ENCODE measurements around the gene NAA10.

Gene NAA10

DNA sequence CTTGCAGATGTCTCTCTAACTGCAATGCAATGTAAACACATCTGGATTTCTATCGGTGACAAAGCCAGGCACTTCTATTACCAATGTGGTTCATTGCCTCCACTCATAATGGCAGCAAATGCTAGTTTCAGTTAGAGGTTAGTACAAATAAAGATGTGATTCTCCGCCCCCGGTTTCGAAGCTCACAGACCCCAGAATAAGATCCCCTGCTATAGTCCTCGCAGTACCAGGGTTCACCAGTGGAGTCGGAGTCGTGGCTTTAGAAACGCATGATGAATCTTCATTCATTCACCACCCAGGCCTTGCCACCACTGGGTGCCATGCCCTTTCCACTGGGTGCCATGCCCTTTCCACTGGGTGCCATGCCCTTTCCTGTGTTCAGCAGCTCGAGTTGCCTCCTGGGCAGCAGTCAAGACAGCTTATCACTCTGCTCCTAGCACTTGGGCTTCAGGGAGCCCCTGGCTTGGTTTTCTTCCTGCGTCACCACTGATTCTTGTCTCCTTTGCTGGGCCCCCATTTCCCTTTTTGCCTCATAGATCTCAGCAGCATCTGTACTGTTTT lies 3.5 kb upstream of the NAA10 start:
- Histone ChIP-seq H3K9ac (ENCODE audit: low read depth, low read length, poor library complexity) (no peak overlapping the region), H4K91ac (ENCODE audit: low read depth, low read length, poor library complexity) (no peak overlapping the region), H3K14ac (ENCODE audit: low read length) (no peak overlapping the region), H2BK15ac (ENCODE audit: low read length) (no peak overlapping the region), H3K27me3 (ENCODE audit: control insufficient read depth in 3 of 3, insufficient read depth in 3 of 3, low read depth in 1 of 3, low read length in 3 of 3) (peaks cover 0 to 9% (median 0%) of the 10 kb centered on the region in 3 experiments), H3K4ac (ENCODE audit: low read length) (no peak overlapping the region), H4K8ac (ENCODE audit: low read depth, low read length) (no peak overlapping the region), H3K9me3 (replicated peaks in 1 of 2; ENCODE audit: control insufficient read depth in 2 of 2, insufficient read depth in 1 of 2, low read depth in 1 of 2, low read length in 2 of 2) (no peaks in the 10 kb centered on the region), H3K27ac (replicated peaks; ENCODE audit: low read length) (no peak overlapping the region), H3K18ac (ENCODE audit: low read length) (no peak overlapping the region), H2BK5ac (ENCODE audit: low read length) (no peak overlapping the region), H3K36me3 (replicated peaks in 1 of 2; ENCODE audit: control insufficient read depth in 2 of 2, insufficient read depth in 2 of 2, low read length in 2 of 2) (no peaks in the 10 kb centered on the region), H2BK12ac (ENCODE audit: low read length) (no peak overlapping the region), H3K79me1 (ENCODE audit: low read depth, low read length) (peaks cover 6% of the 10 kb centered on the region), H3K23ac (ENCODE audit: low read depth, low read length, poor library complexity) (no peak overlapping the region), H2AK5ac (ENCODE audit: low read depth, low read length) (no peak overlapping the region), H3K4me2 (ENCODE audit: insufficient read depth, low read length, poor library complexity, severe bottlenecking) (no peak overlapping the region), H2AFZ (ENCODE audit: low read length) (no peak overlapping the region), H2BK120ac (ENCODE audit: low read depth, low read length) (no peak overlapping the region), H3K4me1 (ENCODE audit: control insufficient read depth in 2 of 2, insufficient read depth in 1 of 2, low read depth in 1 of 2, low read length in 2 of 2) (peaks cover 4 to 8% of the 10 kb centered on the region in 2 donors), H3K4me3 (ENCODE audit: low read length in 2 of 2) (no peak overlapping the region)
- no CpG with 5 or more reads among the region's 10 CpGs for WGBS, 2 donors (ENCODE audit: extremely low coverage in 2 of 2, insufficient read length in 2 of 2, insufficient replicate concordance in 1 of 2)
- no peak for DNase-seq (ENCODE audit: low spot score)

DNA sequence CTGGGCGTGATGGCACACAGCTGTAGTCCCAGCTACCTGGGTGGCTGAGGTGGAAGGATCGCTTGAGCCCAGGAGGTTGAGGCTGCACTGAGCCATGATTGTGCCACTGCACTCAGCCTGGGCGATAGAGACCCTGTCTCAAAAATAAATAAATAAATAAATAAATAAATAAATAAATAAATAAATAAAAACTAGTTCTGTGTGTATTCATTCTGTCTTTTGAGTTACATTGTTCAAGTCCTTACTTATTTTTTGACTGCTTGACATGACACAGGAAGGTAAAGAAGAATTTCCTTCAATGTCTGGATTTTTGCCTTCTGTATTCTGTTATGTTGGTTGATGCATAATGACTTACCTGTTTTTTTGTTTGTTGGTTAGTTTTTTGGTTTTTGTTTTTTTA lies 2.2 kb upstream of the NAA10 start:
- H3K23ac ChIP-seq (ENCODE audit: low read depth, low read length, poor library complexity) = no peak overlapping the region
- H2BK120ac ChIP-seq (ENCODE audit: low read depth, low read length) = no peak overlapping the region
- DNase-seq (ENCODE audit: low spot score) = no peak
- no peaks in the 10 kb centered on the region for H3K9me3 ChIP-seq (replicated peaks in 1 of 2; ENCODE audit: control insufficient read depth in 2 of 2, insufficient read depth in 1 of 2, low read depth in 1 of 2, low read length in 2 of 2)
- no peak overlapping the region for H2BK12ac ChIP-seq (ENCODE audit: low read length)
- peaks cover 6% of the 10 kb centered on the region for H3K79me1 ChIP-seq (ENCODE audit: low read depth, low read length)
- no peak overlapping the region for H3K4me3 ChIP-seq (ENCODE audit: low read length in 2 of 2)
- peaks cover 4 to 8% of the 10 kb centered on the region in 2 donors for H3K4me1 ChIP-seq (ENCODE audit: control insufficient read depth in 2 of 2, insufficient read depth in 1 of 2, low read depth in 1 of 2, low read length in 2 of 2)
- no peak overlapping the region for H3K9ac ChIP-seq (ENCODE audit: low read depth, low read length, poor library complexity)
- no peak overlapping the region for H3K4me2 ChIP-seq (ENCODE audit: insufficient read depth, low read length, poor library complexity, severe bottlenecking)
- no peak overlapping the region for H3K14ac ChIP-seq (ENCODE audit: low read length)
- H3K18ac ChIP-seq (ENCODE audit: low read length) = no peak overlapping the region
- H4K8ac ChIP-seq (ENCODE audit: low read depth, low read length) = no peak overlapping the region
- H3K27me3 ChIP-seq (ENCODE audit: control insufficient read depth in 3 of 3, insufficient read depth in 3 of 3, low read depth in 1 of 3, low read length in 3 of 3) = peaks cover 0 to 15% (median 0%) of the 10 kb centered on the region in 3 experiments
- no peak overlapping the region for H2BK15ac ChIP-seq (ENCODE audit: low read length)
- peaks cover 1 to 12% of the 10 kb centered on the region in 2 donors for H3K36me3 ChIP-seq (replicated peaks in 1 of 2; ENCODE audit: control insufficient read depth in 2 of 2, insufficient read depth in 2 of 2, low read length in 2 of 2)
- no peak overlapping the region for H3K4ac ChIP-seq (ENCODE audit: low read length)
- H2BK5ac ChIP-seq (ENCODE audit: low read length) = no peak overlapping the region
- WGBS, 2 donors (ENCODE audit: extremely low coverage in 2 of 2, insufficient read length in 2 of 2, insufficient replicate concordance in 1 of 2) = no CpG with 5 or more reads among the region's 3 CpGs
- no peak overlapping the region for H3K27ac ChIP-seq (replicated peaks; ENCODE audit: low read length)
- no peak overlapping the region for H2AFZ ChIP-seq (ENCODE audit: low read length)
- no peak overlapping the region for H4K91ac ChIP-seq (ENCODE audit: low read depth, low read length, poor library complexity)
- no peak overlapping the region for H2AK5ac ChIP-seq (ENCODE audit: low read depth, low read length)

DNA sequence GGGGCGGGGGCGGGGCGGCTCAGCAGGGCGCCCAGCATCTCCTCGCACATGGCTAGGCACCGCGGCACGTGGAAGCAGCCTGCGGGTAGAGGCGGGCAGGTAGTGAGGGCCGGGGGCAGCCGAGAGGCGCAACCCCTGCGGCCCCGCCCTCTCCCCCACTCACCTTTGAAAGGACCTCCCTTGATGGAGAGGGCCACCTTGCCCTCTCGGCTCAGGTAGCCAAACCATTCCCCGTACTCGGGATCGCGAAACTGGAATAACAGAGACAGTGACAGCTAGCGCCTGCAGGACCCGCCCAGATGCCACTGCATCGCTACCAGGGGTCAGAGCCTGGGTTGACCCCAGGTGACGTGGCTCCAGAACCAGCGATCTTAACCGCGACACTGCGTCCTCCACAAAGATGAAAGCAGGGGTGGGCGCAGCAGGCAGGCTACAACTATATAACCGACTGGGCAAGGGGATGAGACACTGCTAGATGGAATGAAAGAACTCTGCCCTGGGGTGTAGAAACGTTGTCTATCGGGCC lies 552 bp upstream of the NAA10 start:
- no peak overlapping the region for H2BK120ac ChIP-seq (ENCODE audit: low read depth, low read length)
- H2AK5ac ChIP-seq (ENCODE audit: low read depth, low read length) = no peak overlapping the region
- no peak overlapping the region for H3K4ac ChIP-seq (ENCODE audit: low read length)
- peak overlapping the region; percentile 70 for H3K9ac ChIP-seq (ENCODE audit: low read depth, low read length, poor library complexity)
- DNase-seq (ENCODE audit: low spot score) = no peak
- peaks cover 6% of the 10 kb centered on the region for H3K79me1 ChIP-seq (ENCODE audit: low read depth, low read length)
- H3K18ac ChIP-seq (ENCODE audit: low read length) = peak overlapping the region; percentile 71
- no peak overlapping the region for H2BK12ac ChIP-seq (ENCODE audit: low read length)
- H3K27me3 ChIP-seq (ENCODE audit: control insufficient read depth in 3 of 3, insufficient read depth in 3 of 3, low read depth in 1 of 3, low read length in 3 of 3) = peaks cover 0 to 29% (median 0%) of the 10 kb centered on the region in 3 experiments
- H3K4me3 ChIP-seq (ENCODE audit: low read length in 2 of 2) = peak overlapping the region; percentile 17 to 55
- H3K14ac ChIP-seq (ENCODE audit: low read length) = no peak overlapping the region
- H3K36me3 ChIP-seq (replicated peaks in 1 of 2; ENCODE audit: control insufficient read depth in 2 of 2, insufficient read depth in 2 of 2, low read length in 2 of 2) = peaks cover 10 to 29% of the 10 kb centered on the region in 2 donors
- no peak overlapping the region for H4K8ac ChIP-seq (ENCODE audit: low read depth, low read length)
- H3K4me1 ChIP-seq (ENCODE audit: control insufficient read depth in 2 of 2, insufficient read depth in 1 of 2, low read depth in 1 of 2, low read length in 2 of 2) = peaks cover 0 to 4% of the 10 kb centered on the region in 2 donors
- H3K9me3 ChIP-seq (replicated peaks in 1 of 2; ENCODE audit: control insufficient read depth in 2 of 2, insufficient read depth in 1 of 2, low read depth in 1 of 2, low read length in 2 of 2) = no peaks in the 10 kb centered on the region
- H3K27ac ChIP-seq (replicated peaks; ENCODE audit: low read length) = no peak overlapping the region
- no peak overlapping the region for H2AFZ ChIP-seq (ENCODE audit: low read length)
- no peak overlapping the region for H2BK5ac ChIP-seq (ENCODE audit: low read length)
- peak overlapping the region; percentile 25 for H3K4me2 ChIP-seq (ENCODE audit: insufficient read depth, low read length, poor library complexity, severe bottlenecking)
- H4K91ac ChIP-seq (ENCODE audit: low read depth, low read length, poor library complexity) = no peak overlapping the region
- no CpG with 5 or more reads among the region's 32 CpGs for WGBS, 2 donors (ENCODE audit: extremely low coverage in 2 of 2, insufficient read length in 2 of 2, insufficient replicate concordance in 1 of 2)
- H3K23ac ChIP-seq (ENCODE audit: low read depth, low read length, poor library complexity) = no peak overlapping the region
- H2BK15ac ChIP-seq (ENCODE audit: low read length) = no peak overlapping the region

DNA sequence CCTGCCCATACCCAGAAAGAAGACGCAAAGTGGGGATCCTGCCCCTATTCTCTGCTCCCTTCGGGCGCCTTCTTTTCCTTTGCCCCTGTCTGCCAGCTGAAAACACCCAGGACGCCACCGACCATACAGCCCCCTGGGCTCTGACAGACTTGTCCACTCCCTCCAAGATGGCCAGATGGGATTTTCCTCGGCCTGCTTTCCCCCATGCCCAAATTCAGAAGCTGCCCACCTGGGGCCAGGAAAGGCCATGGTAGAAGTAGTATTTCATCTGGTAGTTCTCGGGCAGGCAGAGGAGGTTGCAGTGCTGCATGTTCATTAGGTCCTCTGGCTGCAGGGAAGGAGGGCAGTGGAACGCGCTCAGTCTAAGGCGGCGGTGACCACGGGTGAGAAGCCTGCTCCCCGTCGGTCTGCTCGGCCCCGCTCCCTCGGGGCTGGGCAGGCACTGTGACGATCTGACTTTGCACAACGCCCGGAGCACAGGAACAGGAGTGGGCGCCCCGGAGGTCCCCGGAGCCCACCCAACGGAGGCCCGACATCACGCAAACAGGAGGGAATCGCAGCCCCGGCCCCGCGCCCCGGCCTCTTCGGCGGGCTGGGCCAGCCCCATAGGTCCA lies 582 bp downstream of the NAA10 start:
- H2AFZ ChIP-seq (ENCODE audit: low read length) = peak overlapping the region; percentile 56
- H3K18ac ChIP-seq (ENCODE audit: low read length) = peak overlapping the region; percentile 28
- no peak overlapping the region for H2AK5ac ChIP-seq (ENCODE audit: low read depth, low read length)
- no peak overlapping the region for H3K14ac ChIP-seq (ENCODE audit: low read length)
- peaks cover 0 to 26% (median 0%) of the 10 kb centered on the region in 3 experiments for H3K27me3 ChIP-seq (ENCODE audit: control insufficient read depth in 3 of 3, insufficient read depth in 3 of 3, low read depth in 1 of 3, low read length in 3 of 3)
- H3K9me3 ChIP-seq (replicated peaks in 1 of 2; ENCODE audit: control insufficient read depth in 2 of 2, insufficient read depth in 1 of 2, low read depth in 1 of 2, low read length in 2 of 2) = no peaks in the 10 kb centered on the region
- H2BK12ac ChIP-seq (ENCODE audit: low read length) = no peak overlapping the region
- no peak overlapping the region for H4K8ac ChIP-seq (ENCODE audit: low read depth, low read length)
- H3K36me3 ChIP-seq (replicated peaks in 1 of 2; ENCODE audit: control insufficient read depth in 2 of 2, insufficient read depth in 2 of 2, low read length in 2 of 2) = peaks cover 10 to 37% of the 10 kb centered on the region in 2 donors
- H3K9ac ChIP-seq (ENCODE audit: low read depth, low read length, poor library complexity) = peak overlapping the region; percentile 90
- H2BK5ac ChIP-seq (ENCODE audit: low read length) = peak overlapping the region; percentile 53
- no peak for DNase-seq (ENCODE audit: low spot score)
- H3K4me1 ChIP-seq (ENCODE audit: control insufficient read depth in 2 of 2, insufficient read depth in 1 of 2, low read depth in 1 of 2, low read length in 2 of 2) = peaks cover 0 to 4% of the 10 kb centered on the region in 2 donors
- H3K79me1 ChIP-seq (ENCODE audit: low read depth, low read length) = peaks cover 6% of the 10 kb centered on the region
- H3K23ac ChIP-seq (ENCODE audit: low read depth, low read length, poor library complexity) = peak overlapping the region; percentile 65
- H3K27ac ChIP-seq (replicated peaks; ENCODE audit: low read length) = no peak overlapping the region
- peak overlapping the region; percentile 75 to 93 for H3K4me3 ChIP-seq (ENCODE audit: low read length in 2 of 2)
- no peak overlapping the region for H3K4ac ChIP-seq (ENCODE audit: low read length)
- H3K4me2 ChIP-seq (ENCODE audit: insufficient read depth, low read length, poor library complexity, severe bottlenecking) = peak overlapping the region; percentile 62
- H2BK15ac ChIP-seq (ENCODE audit: low read length) = no peak overlapping the region
- H4K91ac ChIP-seq (ENCODE audit: low read depth, low read length, poor library complexity) = no peak overlapping the region
- H2BK120ac ChIP-seq (ENCODE audit: low read depth, low read length) = no peak overlapping the region
- WGBS, 2 donors (ENCODE audit: extremely low coverage in 2 of 2, insufficient read length in 2 of 2, insufficient replicate concordance in 1 of 2) = no CpG with 5 or more reads among the region's 33 CpGs
